T-cell (primary cell): ENCODE data around the gene AGBL1. TPM values are rescaled to one million over a fixed set of nuclear protein-coding genes. Genes with fewer than 3 reads are reported as not detected.

Source experiments
- ATAC-seq, 4 experiments: fragments of 200-7000 bp in 3 of 4; fragments of 150-1000 bp in 1 of 4; cut with Tn5 transposase; replicated peaks in 1 of 4; 1 replicate in 3 of 4; 2 replicates in 1 of 4; pipeline ENCODE4 v1.10.0; 2021; ENCODE audit warnings: moderate library complexity in 3 of 4, mild to moderate bottlenecking in 2 of 4, moderate number of reproducible peaks in 1 of 4
- CTCF ChIA-PET, 2 donors: fragments of 300-600 bp; sonication (Branson Sonifier 250); formaldehyde crosslinking; loops; one replicate each; lab custom pipeline; 2022; ENCODE audit warnings: antibody characterized with exemption in 2 of 2; lab: Charles Lee
- POLR2A ChIA-PET, 2 donors: fragments of 300-600 bp; sonication (Branson Sonifier 250); formaldehyde crosslinking; loops; one replicate each; lab custom pipeline; 2022; ENCODE audit warnings: antibody characterized with exemption in 2 of 2; lab: Charles Lee
- DNase-seq, 35 experiments: peaks; one replicate each; pipeline versions ENCODE4 v3.0.0 to v3.0.0-alpha.2; 2013 to 2023
- H3K27ac ChIP-seq: one replicate; pipeline ENCODE4 v1.5.1; 2013; ENCODE audit warnings: low read length
- H3K27me3 ChIP-seq, 2 experiments: replicated peaks in 1 of 2; 1 replicate in 1 of 2; 2 replicates in 1 of 2; pipeline versions ENCODE4 v1.6.1 to v1.7.0; 2013; ENCODE audit warnings: low read length in 1 of 2, mixed read lengths in 1 of 2; ENCODE audit not compliant: control insufficient read depth in 2 of 2, insufficient read depth in 2 of 2; ENCODE audit errors: extremely low read depth in 1 of 2
- H3K36me3 ChIP-seq, 2 donors: 1 replicate in 1 of 2; 2 replicates in 1 of 2; pipeline versions ENCODE4 v1.6.1 to v1.7.0; 2013; ENCODE audit warnings: low read length in 1 of 2; ENCODE audit not compliant: control insufficient read depth in 2 of 2, insufficient read depth in 1 of 2; ENCODE audit errors: extremely low read depth in 1 of 2
- H3K4me1 ChIP-seq, 2 experiments: 1 replicate in 1 of 2; 2 replicates in 1 of 2; pipeline versions ENCODE4 v1.6.1 to v1.7.0; 2013; ENCODE audit warnings: low read length in 2 of 2, mixed read lengths in 1 of 2; ENCODE audit not compliant: insufficient read depth in 2 of 2, control insufficient read depth in 1 of 2; ENCODE audit errors: extremely low read depth in 1 of 2
- H3K4me3 ChIP-seq, 2 donors: 1 replicate in 1 of 2; 2 replicates in 1 of 2; pipeline versions ENCODE4 v1.5.1 to v1.7.0; 2013; ENCODE audit warnings: mild to moderate bottlenecking in 2 of 2, low read length in 1 of 2, moderate library complexity in 1 of 2; ENCODE audit not compliant: control insufficient read depth in 1 of 2; ENCODE audit errors: extremely low read depth in 1 of 2
- H3K9me3 ChIP-seq: 2 replicates; pipeline ENCODE4 v1.7.0; 2013
- H3K27ac Mint-ChIP-seq, 2 donors: one replicate each; pipeline ENCODE4 v1.8.0; 2020 to 2021; ENCODE audit warnings: mild to moderate bottlenecking in 2 of 2, mixed read lengths in 2 of 2
- H3K27me3 Mint-ChIP-seq, 2 donors: one replicate each; pipeline ENCODE4 v1.8.0; 2021 to 2022; ENCODE audit warnings: mixed read lengths in 2 of 2
- H3K36me3 Mint-ChIP-seq: one replicate; pipeline ENCODE4 v1.8.0; 2021; ENCODE audit warnings: mixed read lengths
- H3K4me1 Mint-ChIP-seq, 3 donors: one replicate each; pipeline ENCODE4 v1.8.0; 2020 to 2022; ENCODE audit warnings: mixed read lengths in 3 of 3, mild to moderate bottlenecking in 1 of 3
- H3K4me3 Mint-ChIP-seq, 3 donors: one replicate each; pipeline ENCODE4 v1.8.0; 2020 to 2022; ENCODE audit warnings: mild to moderate bottlenecking in 3 of 3, mixed read lengths in 3 of 3, moderate library complexity in 3 of 3
- H3K9me3 Mint-ChIP-seq, 3 donors: one replicate each; pipeline ENCODE4 v1.8.0; 2020 to 2022; ENCODE audit warnings: mixed read lengths in 3 of 3
- WGBS: methylation state at CpG from one replicate; pipeline ENCODE4 v1.1.5; 2013; ENCODE audit warnings: missing lambda C conversion rate; ENCODE audit not compliant: insufficient coverage; 5-methylcytosine and 5-hydroxymethylcytosine counted together
- total RNA-seq, 35 experiments: library from RNA in 6 of 35; stranded (reverse) in 6 of 35; fragments of 120-200 nt in 1 of 35; gene quantifications; one replicate each; pipeline versions ENCODE4 v1.2.1 to v1.2.4 and lab custom pipeline; 2013 to 2026

The AGBL1 gene
- total RNA-seq, 5 donors from 2014 or later (not counting 1 experiment from before 2014, with no cell fraction given) = not detected

DNA sequence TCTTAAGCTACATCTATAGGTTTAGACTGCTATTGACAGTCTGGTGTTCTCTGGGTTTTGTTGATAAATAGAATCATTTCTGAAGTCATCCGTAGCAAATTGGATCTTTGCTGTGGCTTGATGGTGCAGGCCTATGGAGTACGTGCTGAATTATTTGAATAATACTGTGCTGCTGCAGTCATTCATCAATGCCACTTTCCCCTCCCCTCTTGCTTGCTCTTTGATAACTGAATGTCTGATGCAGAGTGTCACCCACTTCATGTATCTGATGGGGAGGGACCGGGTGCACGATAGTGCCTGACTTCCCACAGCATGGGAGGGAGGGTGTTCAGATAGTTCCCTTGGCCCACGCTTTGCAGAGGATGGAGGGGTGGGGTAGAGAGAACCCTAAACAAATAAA, 179.9 kb downstream of the AGBL1 start:
- WGBS = no CpG with 5 or more reads among the region's 5 CpGs

DNA sequence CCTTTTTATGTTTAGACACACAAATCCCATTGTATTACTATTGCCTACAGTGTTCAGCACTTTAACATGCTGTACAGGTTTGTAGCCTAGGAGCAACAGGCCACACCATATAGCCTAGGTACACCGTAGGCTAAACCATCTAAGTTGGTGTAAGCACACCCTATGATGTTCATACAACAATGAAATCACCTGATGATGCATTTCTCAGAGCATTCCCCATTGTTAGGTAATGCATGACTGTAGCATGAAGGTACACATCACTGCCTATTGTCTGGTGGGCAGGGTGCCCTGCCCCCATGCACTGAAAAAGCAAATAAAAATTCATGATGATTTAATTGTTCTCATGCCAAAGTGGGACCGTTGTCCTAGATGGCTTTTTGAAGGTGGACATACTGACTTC, 183.6 kb downstream of the AGBL1 start:
- ChIA-PET CTCF (no interaction called here), POLR2A (no interaction called here)
- Histone ChIP-seq H3K27me3 (no peaks in the 10 kb centered on the region), H3K9me3 (no peaks in the 10 kb centered on the region), H3K27ac (no peak overlapping the region), H3K4me3 (no peak overlapping the region), H3K36me3 (no peaks in the 10 kb centered on the region), H3K4me1 (no peaks in the 10 kb centered on the region)
- DNase-seq = no peak
- no peaks in the 10 kb centered on the region for H3K4me1 Mint-ChIP-seq
- no peak for ATAC-seq
- H3K27ac Mint-ChIP-seq = no peak overlapping the region
- no peak overlapping the region for H3K4me3 Mint-ChIP-seq
- 57% methylated on average over 1 of the region's 2 CpGs for WGBS
- no peaks in the 10 kb centered on the region for H3K36me3 Mint-ChIP-seq
- no peaks in the 10 kb centered on the region for H3K9me3 Mint-ChIP-seq
- H3K27me3 Mint-ChIP-seq = peaks cover 3 to 6% of the 10 kb centered on the region in 2 donors

More for the DNA sequence above, 179.9 kb downstream of the AGBL1 start:
- no peaks in the 10 kb centered on the region for H3K9me3 Mint-ChIP-seq
- H3K4me3 ChIP-seq = no peak overlapping the region
- H3K27ac Mint-ChIP-seq = no peak overlapping the region
- no peaks in the 10 kb centered on the region for H3K4me1 Mint-ChIP-seq
- no peaks in the 10 kb centered on the region for H3K4me1 ChIP-seq
- no peaks in the 10 kb centered on the region for H3K9me3 ChIP-seq
- no peak for DNase-seq
- H3K27me3 Mint-ChIP-seq = peaks cover 0 to 6% of the 10 kb centered on the region in 2 donors
- POLR2A ChIA-PET = no interaction called here
- no peak overlapping the region for H3K27ac ChIP-seq
- no peak overlapping the region for H3K4me3 Mint-ChIP-seq
- CTCF ChIA-PET = no interaction called here
- H3K36me3 Mint-ChIP-seq = no peaks in the 10 kb centered on the region
- no peaks in the 10 kb centered on the region for H3K27me3 ChIP-seq
- no peak for ATAC-seq
- H3K36me3 ChIP-seq = no peaks in the 10 kb centered on the region

DNA sequence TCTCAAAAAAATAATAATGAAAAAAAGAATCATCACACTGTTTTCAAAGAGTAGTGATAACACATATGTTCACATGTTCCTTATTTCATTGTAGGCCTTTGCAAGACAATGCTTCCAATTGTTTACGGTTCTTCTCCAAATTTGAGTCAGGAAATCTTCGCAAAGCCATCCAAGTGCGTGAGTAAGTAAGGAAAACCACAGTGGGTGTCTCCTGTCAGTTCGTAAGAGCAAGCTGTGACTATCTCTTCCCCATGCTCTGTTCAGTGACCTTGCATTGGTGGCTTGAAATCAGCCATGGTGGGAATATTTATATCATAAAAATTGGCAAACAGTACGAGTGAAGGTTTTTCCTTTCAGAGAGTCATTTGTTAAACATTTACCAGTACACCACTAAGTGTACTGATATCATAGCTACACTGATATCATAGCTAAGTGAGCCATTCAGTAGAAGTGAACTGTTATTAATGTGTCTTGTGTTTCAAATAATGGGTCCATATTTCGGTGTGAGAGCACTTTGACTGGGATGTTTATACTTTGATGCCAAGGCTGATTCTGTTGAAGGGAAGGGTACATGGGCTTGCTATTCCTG, 187.3 kb downstream of the AGBL1 start:
- DNase-seq = no peak
- Histone ChIP-seq H3K27me3 (peaks cover 0 to 2% of the 10 kb centered on the region in 2 experiments), H3K4me1 (no peaks in the 10 kb centered on the region), H3K4me3 (no peak overlapping the region), H3K9me3 (no peaks in the 10 kb centered on the region), H3K27ac (no peak overlapping the region), H3K36me3 (no peaks in the 10 kb centered on the region)
- no peak for ATAC-seq
- Mint-ChIP-seq H3K36me3 (no peaks in the 10 kb centered on the region), H3K27ac (no peak overlapping the region), H3K4me1 (no peaks in the 10 kb centered on the region), H3K27me3 (peaks cover 7 to 9% of the 10 kb centered on the region in 2 donors), H3K9me3 (no peaks in the 10 kb centered on the region), H3K4me3 (no peak overlapping the region)
- CTCF ChIA-PET = no interaction called here
- POLR2A ChIA-PET = no interaction called here
- WGBS = 73% methylated on average over 1 of the region's 6 CpGs

DNA sequence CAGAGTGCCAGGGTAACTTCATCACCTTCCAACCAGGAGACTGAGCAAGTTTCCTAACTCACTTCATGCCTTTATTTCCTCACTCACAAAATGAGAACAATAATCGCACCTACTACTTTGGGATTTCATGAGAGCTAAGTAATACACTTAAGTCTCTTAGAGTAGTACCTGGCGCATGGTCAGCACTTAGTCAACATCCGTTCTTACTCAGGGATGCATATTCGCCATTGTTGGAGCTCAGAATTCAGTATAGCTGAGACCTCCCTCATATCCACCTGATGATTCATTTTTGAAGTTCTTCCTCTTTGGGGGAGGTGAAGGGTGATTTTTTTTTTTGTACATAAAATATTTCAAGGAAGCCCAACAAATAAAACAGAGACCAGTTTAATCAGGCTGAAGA, 188.2 kb downstream of the AGBL1 start:
- ChIA-PET POLR2A (no interaction called here), CTCF (no interaction called here)
- no peaks in the 10 kb centered on the region for H3K9me3 Mint-ChIP-seq
- Histone ChIP-seq H3K4me1 (no peaks in the 10 kb centered on the region), H3K36me3 (no peaks in the 10 kb centered on the region), H3K9me3 (no peaks in the 10 kb centered on the region), H3K27me3 (peaks cover 0 to 2% of the 10 kb centered on the region in 2 experiments), H3K27ac (no peak overlapping the region), H3K4me3 (no peak overlapping the region)
- no peaks in the 10 kb centered on the region for H3K4me1 Mint-ChIP-seq
- WGBS = 100% methylated on average over 2 of the region's 4 CpGs
- no peak for DNase-seq
- H3K4me3 Mint-ChIP-seq = no peak overlapping the region
- no peak for ATAC-seq
- H3K36me3 Mint-ChIP-seq = no peaks in the 10 kb centered on the region
- peaks cover 9 to 11% of the 10 kb centered on the region in 2 donors for H3K27me3 Mint-ChIP-seq
- no peak overlapping the region for H3K27ac Mint-ChIP-seq

DNA sequence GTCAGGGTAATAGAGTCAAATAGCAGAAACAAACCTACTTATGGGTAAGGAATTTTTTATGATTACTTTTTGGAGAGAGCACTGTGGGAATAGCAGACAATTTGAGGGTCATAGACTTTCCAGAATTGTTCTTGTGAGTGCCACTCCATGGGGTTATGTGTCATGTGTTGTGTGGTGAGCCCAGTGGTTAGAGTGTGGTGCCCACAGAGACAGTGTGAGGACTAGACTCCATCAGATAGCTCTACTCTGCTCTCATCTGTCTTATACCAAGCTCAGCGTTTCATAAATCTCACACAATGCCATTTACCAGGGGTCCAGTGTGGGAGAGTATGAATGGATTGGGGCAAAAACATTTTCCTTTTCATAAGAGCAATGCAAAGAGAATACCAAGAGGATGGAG, 188.9 kb downstream of the AGBL1 start:
- DNase-seq (no peak), ATAC-seq (no peak)
- H3K4me1 Mint-ChIP-seq = no peaks in the 10 kb centered on the region
- no peak overlapping the region for H3K27ac Mint-ChIP-seq
- no CpG with 5 or more reads among the region's 1 CpG for WGBS
- CTCF ChIA-PET = no interaction called here
- Histone ChIP-seq H3K9me3 (no peaks in the 10 kb centered on the region), H3K4me1 (no peaks in the 10 kb centered on the region), H3K27ac (no peak overlapping the region), H3K27me3 (peaks cover 0 to 2% of the 10 kb centered on the region in 2 experiments), H3K4me3 (no peak overlapping the region), H3K36me3 (no peaks in the 10 kb centered on the region)
- POLR2A ChIA-PET = no interaction called here
- H3K4me3 Mint-ChIP-seq = no peak overlapping the region
- no peaks in the 10 kb centered on the region for H3K9me3 Mint-ChIP-seq
- no peaks in the 10 kb centered on the region for H3K36me3 Mint-ChIP-seq
- H3K27me3 Mint-ChIP-seq = peaks cover 9 to 13% of the 10 kb centered on the region in 2 donors

DNA sequence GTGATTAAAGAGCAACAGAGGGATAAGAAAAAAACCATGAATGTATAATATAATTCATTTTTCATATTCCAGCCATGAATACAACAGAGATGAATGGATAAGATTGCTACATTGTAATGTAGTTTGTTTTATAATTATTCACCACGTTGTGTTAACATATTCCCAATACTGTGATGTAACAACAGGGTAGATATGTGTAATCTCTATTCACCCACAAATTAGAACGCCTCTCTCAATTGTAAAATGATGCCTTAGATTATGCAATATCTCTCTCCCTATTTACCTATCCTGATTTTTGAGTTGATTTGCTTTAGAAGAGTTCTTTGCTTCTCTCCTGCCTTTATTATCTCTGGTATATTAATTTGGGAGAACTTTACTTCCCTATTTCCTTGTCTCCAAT, 193.6 kb downstream of the AGBL1 start:
- peaks cover 0 to 2% of the 10 kb centered on the region in 2 experiments for H3K27me3 ChIP-seq
- Mint-ChIP-seq H3K27me3 (peaks cover 5 to 19% of the 10 kb centered on the region in 2 donors), H3K27ac (no peak overlapping the region), H3K9me3 (no peaks in the 10 kb centered on the region), H3K36me3 (no peaks in the 10 kb centered on the region), H3K4me1 (no peaks in the 10 kb centered on the region), H3K4me3 (no peak overlapping the region)
- no peak for DNase-seq
- H3K9me3 ChIP-seq = no peaks in the 10 kb centered on the region
- H3K4me3 ChIP-seq = no peak overlapping the region
- ATAC-seq = no peak
- POLR2A ChIA-PET = no interaction called here
- H3K27ac ChIP-seq = no peak overlapping the region
- whole genome bisulfite sequencing = no CpG with 5 or more reads among the region's 2 CpGs
- H3K4me1 ChIP-seq = no peaks in the 10 kb centered on the region
- no peaks in the 10 kb centered on the region for H3K36me3 ChIP-seq
- CTCF ChIA-PET = no interaction called here

DNA sequence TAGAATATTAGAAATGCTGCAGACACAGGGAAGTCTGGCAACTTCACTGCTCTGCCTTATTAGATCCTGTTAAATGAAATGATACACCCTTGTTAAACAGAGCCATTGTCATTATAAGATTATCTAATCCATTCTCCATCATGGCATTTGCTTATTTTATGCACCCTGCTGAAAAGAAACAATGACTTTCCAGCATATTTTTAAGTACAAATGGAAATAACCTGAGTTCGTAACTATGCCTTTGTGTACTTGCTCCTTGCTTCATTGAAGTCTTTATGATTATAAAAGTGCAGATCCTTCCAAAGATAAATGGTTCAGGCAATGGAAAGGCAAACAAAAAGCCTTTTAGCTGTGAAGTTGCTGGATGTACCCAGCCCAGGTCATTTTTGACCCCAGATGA, 195.7 kb downstream of the AGBL1 start:
- ChIA-PET POLR2A (no interaction called here), CTCF (no interaction called here)
- Mint-ChIP-seq H3K27me3 (peaks cover 5 to 19% of the 10 kb centered on the region in 2 donors), H3K4me1 (no peaks in the 10 kb centered on the region), H3K36me3 (no peaks in the 10 kb centered on the region), H3K4me3 (no peak overlapping the region), H3K9me3 (no peaks in the 10 kb centered on the region), H3K27ac (no peak overlapping the region)
- H3K36me3 ChIP-seq = no peaks in the 10 kb centered on the region
- no peak overlapping the region for H3K4me3 ChIP-seq
- no peaks in the 10 kb centered on the region for H3K27me3 ChIP-seq
- no peak for DNase-seq
- H3K9me3 ChIP-seq = no peaks in the 10 kb centered on the region
- no CpG with 5 or more reads among the region's 1 CpG for WGBS
- H3K27ac ChIP-seq = no peak overlapping the region
- no peaks in the 10 kb centered on the region for H3K4me1 ChIP-seq
- no peak for ATAC-seq
